ENCODE results near the gene CGNL1. TPM values are rescaled to one million over a fixed set of nuclear protein-coding genes. Genes with fewer than 3 reads are reported as not detected.

Gene CGNL1
- total RNA-seq, 1 donor from 2014 or later = 5.4 TPM

DNA sequence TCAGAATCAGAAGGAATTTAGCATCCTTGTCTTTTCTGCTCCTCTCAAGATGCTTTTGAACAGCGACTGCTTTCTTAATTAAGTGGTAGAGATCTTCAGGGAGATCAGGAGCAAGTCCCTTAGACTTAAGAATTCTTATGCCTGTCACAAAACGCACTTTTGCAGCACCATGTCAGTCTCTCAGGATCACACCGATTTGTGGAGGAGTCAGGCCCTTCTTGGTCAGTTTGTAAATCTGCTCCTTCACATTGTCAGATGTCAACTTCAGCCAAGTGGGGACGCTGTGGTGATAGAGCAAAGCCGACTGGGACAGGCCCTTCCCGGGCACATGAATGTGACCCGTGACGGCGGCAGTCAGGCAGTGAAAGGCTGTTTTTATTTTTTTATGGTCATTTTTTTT lies 179.7 kb downstream of the CGNL1 start:
- Mint-ChIP-seq H3K36me3 (ENCODE audit: unreplicated experiment) (peaks cover 4% of the 10 kb centered on the region), H3K4me3 (ENCODE audit: unreplicated experiment) (no peak overlapping the region), H3K4me1 (ENCODE audit: low read depth, unreplicated experiment) (peaks cover 32% of the 10 kb centered on the region), H3K27me3 (ENCODE audit: unreplicated experiment) (peaks cover 5% of the 10 kb centered on the region), H3K9me3 (ENCODE audit: unreplicated experiment) (peaks cover 2% of the 10 kb centered on the region), H3K27ac (ENCODE audit: unreplicated experiment) (peak overlapping the region; percentile 29)
- TF ChIP-seq CTCF (IDR thresholded peaks at IDR 0.05; ENCODE audit: partially characterized antibody, unreplicated experiment) = no peak
- DNase-seq = no peak

DNA sequence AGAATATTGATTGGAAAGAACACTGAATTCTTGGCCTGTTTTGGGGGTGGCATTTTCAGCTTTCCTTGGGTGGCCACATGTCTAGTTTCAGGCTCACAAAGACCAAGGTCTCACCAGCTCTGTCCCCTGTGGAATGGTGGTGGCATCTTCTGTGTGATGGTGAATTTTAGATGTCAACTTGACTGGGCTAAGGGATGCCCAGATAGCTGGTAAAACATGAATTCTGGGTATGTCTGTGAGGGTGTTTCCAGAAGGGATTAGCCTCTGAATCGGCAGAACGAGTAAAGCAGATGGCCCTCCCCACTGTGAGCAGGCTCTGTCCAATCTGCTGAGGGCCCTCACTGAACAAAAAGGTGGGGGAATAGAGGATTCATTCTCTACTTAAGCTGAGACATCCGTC lies 181.0 kb downstream of the CGNL1 start:
- Mint-ChIP-seq H3K27me3 (ENCODE audit: unreplicated experiment) (peaks cover 5% of the 10 kb centered on the region), H3K36me3 (ENCODE audit: unreplicated experiment) (peaks cover 4% of the 10 kb centered on the region), H3K9me3 (ENCODE audit: unreplicated experiment) (peaks cover 3% of the 10 kb centered on the region), H3K27ac (ENCODE audit: unreplicated experiment) (no peak overlapping the region), H3K4me3 (ENCODE audit: unreplicated experiment) (no peak overlapping the region), H3K4me1 (ENCODE audit: low read depth, unreplicated experiment) (peaks cover 21% of the 10 kb centered on the region)
- DNase-seq = no peak
- no peak for TF ChIP-seq CTCF (IDR thresholded peaks at IDR 0.05; ENCODE audit: partially characterized antibody, unreplicated experiment)

DNA sequence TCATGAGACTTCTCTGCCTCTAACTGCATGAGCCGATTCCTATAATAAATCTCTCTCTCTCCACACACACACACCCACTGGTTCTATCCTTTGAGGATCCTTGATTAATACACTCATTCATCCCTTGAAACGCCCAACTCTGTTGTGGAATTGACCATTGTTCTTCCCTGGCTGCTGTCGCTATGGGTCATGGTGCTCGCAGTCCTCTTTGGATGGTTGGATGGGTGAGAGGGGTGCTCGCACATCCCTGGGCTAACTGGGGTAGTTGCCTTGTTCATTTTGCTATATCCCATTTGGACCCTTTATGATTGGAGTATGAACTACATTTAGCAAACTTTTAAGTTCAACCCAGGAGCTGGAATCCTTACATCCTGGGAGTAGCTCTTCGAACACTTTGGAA lies 181.5 kb downstream of the CGNL1 start:
- DNase-seq = no peak
- Mint-ChIP-seq H3K27ac (ENCODE audit: unreplicated experiment) (no peak overlapping the region), H3K27me3 (ENCODE audit: unreplicated experiment) (peaks cover 8% of the 10 kb centered on the region), H3K9me3 (ENCODE audit: unreplicated experiment) (peaks cover 3% of the 10 kb centered on the region), H3K36me3 (ENCODE audit: unreplicated experiment) (peaks cover 4% of the 10 kb centered on the region), H3K4me1 (ENCODE audit: low read depth, unreplicated experiment) (peaks cover 23% of the 10 kb centered on the region), H3K4me3 (ENCODE audit: unreplicated experiment) (no peak overlapping the region)
- no peak for TF ChIP-seq CTCF (IDR thresholded peaks at IDR 0.05; ENCODE audit: partially characterized antibody, unreplicated experiment)

- Mint-ChIP-seq H3K4me3 (ENCODE audit: unreplicated experiment) (no peak overlapping the region), H3K27me3 (ENCODE audit: unreplicated experiment) (peaks cover 5% of the 10 kb centered on the region), H3K9me3 (ENCODE audit: unreplicated experiment) (peaks cover 2% of the 10 kb centered on the region), H3K27ac (ENCODE audit: unreplicated experiment) (no peak overlapping the region), H3K4me1 (ENCODE audit: low read depth, unreplicated experiment) (peaks cover 16% of the 10 kb centered on the region), H3K36me3 (ENCODE audit: unreplicated experiment) (peaks cover 4% of the 10 kb centered on the region)
- peak; percentile 93 for TF ChIP-seq CTCF (IDR thresholded peaks at IDR 0.05; ENCODE audit: partially characterized antibody, unreplicated experiment)
- DNase-seq = peak; percentile 83
Measured at GRCh38 chr15:57559875-57560274, 183.6 kb downstream of the CGNL1 start.

- Mint-ChIP-seq H3K36me3 (ENCODE audit: unreplicated experiment) (peaks cover 4% of the 10 kb centered on the region), H3K4me1 (ENCODE audit: low read depth, unreplicated experiment) (peaks cover 4% of the 10 kb centered on the region), H3K4me3 (ENCODE audit: unreplicated experiment) (no peak overlapping the region), H3K27me3 (ENCODE audit: unreplicated experiment) (peaks cover 5% of the 10 kb centered on the region), H3K9me3 (ENCODE audit: unreplicated experiment) (peaks cover 2% of the 10 kb centered on the region), H3K27ac (ENCODE audit: unreplicated experiment) (no peak overlapping the region)
- DNase-seq = peak; percentile 70
- TF ChIP-seq CTCF (IDR thresholded peaks at IDR 0.05; ENCODE audit: partially characterized antibody, unreplicated experiment) = peak; percentile 82
Measured at GRCh38 chr15:57561041-57561711, 184.9 kb downstream of the CGNL1 start.

Measured in glutamatergic neuron (in vitro differentiated cells).